DLD1 (cell line): ENCODE data around the gene EXOC4.
"Not testable (repeated sequence)": the region's sequence is repeated elsewhere in the genome, so short reads cannot be mapped to it uniquely, and the experiment has no call there.

Source experiments
- in situ Hi-C: cut with HindIII; loops from 2 replicates; pipeline ENCODE4 v1.10.0; 2017; ENCODE audit warnings: low sequenced_read_pairs

Gene EXOC4

DNA sequence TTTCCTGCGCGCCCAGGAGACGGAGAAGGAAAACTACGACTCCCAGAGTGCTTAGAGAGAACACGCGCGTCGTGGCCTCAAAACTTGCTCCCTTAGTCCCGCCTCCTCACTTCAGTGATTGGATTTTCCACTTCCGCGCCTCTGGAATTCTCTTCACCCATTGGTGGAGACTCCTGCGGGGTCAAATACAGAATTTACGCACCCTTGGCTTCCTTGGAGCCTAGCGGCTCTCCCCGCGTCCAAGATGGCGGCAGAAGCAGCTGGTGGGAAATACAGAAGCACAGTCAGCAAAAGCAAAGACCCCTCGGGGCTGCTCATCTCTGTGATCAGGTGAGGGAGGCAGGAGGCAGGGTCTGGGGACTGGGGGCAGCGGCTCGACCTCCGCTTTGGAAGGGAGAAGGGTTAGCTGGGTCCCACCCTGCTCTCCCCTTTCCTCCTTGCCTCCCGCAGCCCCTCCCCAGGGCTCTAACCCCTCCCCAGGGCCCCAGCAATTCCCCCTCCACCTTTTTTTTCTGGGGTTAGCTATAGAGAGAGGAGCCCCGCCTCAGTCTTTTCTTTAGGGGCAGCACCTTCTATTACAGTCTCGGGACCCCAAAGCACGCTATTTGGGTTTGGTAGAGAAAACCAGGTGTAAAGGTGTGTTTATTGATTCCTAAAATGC, at the start of gene EXOC4:
EXOC4 (plus strand) TSS at position 221 of the 661 bp plus-strand sequence.
- in situ Hi-C loops = no loop called here

GRCh38 chr7:133203490-133203889, 49.4 kb upstream of the EXOC4 start:
- in situ Hi-C loops = no loop called here

DNA sequence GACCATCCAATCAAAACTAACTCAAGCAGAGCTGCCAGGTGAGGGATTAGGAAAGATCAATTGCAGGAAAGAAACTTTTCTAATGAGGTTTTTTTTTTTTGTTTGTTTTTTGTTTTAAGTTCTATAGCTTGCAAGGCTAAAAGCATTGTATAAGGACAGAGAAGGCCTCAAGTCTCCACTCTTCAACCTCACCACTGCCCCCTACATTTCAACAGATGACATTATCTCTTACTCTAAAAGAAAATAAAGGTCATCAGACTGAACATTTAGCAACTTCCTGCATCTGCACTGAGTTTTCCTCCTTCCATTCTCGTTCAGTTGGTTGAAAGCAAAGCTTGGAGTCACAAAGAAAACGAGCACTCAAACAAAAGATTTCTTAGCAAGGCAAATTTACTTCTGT, 45.2 kb upstream of the EXOC4 start:
- in situ Hi-C loops = no loop called here

DNA sequence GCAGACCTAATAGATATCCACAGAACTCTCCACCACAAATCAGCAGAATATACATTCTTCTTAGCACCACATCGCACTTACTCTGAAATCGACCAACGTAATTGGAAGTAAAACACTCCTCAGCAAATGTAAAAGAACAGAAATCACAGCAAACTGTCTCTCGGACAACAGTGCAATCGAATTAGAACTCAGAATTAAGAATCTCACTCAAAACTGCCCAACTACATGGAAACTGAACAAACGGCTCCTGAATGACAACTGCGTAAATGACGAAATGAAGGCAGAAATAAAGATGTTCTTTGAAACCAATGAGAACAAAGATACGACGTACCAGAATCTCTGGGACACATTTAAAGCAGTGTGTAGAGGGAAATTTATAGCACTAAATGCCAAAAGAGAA, 42.1 kb upstream of the EXOC4 start:
- in situ Hi-C loops = not testable (repeated sequence)

DNA sequence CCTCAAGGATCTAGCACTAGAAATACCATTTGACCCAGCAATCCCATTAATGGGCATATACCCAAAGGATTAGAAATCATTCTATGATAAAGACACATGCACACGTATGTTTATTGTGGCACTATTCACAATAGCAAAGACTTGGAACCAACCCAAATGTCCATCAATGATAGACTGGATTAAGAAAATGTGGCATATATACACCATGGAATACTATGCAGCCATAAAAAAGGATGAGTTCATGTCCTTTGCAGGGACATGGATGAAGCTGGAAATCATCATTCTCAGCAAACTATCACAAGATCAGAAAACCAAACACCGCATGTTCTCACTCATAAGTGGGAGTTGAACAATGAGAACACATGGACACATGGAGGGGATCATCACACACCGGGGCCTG, 39.1 kb upstream of the EXOC4 start:
- in situ Hi-C loops = not testable (repeated sequence)

DNA sequence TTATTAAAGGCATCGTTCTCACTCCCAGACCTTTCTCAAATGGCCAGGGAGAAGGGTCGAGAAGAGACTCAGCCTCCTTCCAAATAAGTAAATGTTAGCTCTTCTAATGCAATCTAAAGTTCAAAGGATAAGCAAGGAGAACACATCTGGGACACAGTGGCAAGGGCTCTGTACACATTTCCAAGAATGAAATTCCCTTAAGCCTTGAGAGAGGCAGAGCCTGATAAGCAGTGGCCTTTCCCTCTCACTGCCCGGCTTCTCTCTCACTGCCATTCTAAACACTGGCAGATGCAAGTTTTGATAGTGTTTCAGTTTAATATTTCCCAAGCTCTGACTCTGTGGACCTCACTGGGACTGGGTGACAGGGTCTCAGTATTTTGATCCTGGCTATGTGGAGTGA, 35.1 kb upstream of the EXOC4 start:
- in situ Hi-C loops = no loop called here

DNA sequence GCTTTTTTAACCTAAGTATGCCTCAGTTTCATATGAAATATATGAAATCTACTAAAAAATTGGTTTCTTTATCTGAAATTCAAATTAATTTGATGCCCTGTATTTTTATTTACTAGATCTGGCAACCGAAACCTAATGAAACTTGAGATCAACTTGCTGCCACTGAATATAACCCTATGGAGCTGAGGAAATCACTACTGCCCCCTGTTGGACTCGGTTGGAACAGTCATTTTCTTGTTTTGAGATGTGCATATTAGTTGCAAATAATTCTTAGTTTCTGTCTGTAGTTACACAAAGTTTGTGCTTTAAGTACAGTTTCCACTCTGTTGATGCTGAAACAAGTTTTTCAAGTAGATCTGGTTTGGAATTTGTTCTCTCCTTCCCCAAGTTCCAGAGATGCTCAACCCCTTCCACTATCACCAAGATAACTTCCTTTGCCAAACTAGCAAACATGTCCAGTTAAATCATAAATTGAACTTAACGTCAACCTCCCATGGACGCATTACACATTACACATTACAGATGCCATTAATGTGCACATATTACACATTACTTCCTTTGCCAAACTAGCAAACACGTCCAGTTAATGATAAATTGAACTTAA, 22.2 kb upstream of the EXOC4 start:
- in situ Hi-C loops = no loop called here

GRCh38 chr7:133233142-133233541, 19.7 kb upstream of the EXOC4 start:
- in situ Hi-C loops = no loop called here

DNA sequence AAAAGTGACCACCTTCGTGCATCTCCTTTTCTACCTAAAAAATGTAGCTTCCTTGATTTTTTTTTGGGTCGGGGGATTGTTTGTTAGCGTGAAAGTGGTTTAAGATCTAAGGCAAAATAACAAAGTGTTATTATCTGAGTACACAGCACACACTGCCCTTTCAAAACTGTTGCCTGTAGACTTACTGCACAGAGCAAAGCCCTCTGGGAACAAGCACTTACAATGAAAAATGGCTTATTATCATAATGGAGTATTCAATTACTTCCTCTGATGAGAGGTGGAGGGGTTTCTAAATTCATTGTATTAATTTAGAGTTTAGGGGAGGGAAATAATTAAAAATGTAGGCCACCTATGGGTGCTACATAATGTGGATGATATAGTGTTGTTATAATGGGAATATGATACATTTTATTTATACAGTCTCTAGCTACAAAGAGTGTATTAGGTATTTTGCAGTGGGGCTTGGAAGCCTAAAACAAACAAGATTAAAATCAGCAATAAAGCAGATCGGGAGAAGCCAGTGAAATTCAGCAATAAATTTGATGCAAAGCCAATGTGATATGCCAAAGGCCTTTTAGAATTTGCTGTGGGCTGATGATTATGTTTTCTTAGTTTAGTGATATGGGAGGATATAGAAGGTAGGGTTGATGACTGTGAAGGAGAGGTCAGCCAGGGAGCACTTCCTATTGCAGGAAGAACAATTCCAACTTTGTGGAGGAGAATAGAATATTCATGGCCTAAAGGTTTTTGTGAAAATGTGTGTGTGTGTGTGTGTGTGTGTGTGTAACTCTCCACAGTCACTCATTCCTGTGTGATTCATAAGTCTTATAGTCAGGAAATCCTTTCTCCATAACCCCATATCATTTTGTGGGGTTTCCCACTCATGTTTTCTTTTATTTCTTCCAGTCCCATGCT, 17.7 kb upstream of the EXOC4 start:
- in situ Hi-C loops = no loop called here

GRCh38 chr7:133237545-133237944, 15.3 kb upstream of the EXOC4 start:
- in situ Hi-C loops = no loop called here

DNA sequence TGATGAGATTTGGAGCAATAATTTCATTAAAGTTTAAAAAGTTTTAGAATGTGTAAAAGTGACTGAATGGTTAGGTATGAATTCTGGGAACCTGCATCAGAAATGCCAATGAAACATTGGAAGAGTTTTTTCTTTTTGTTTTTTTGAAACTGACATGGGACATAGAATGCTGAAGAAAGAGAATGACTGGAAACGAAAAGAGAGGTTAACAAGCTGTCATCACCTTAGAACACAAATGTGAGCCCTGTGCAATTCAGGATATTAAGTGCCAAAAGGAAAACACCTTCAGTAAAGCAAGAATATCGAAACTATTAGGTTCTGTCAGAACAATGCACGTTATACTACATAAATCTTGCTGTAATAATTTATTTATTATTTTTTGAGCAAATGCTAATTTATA, 12.6 kb upstream of the EXOC4 start:
- in situ Hi-C loops = no loop called here

DNA sequence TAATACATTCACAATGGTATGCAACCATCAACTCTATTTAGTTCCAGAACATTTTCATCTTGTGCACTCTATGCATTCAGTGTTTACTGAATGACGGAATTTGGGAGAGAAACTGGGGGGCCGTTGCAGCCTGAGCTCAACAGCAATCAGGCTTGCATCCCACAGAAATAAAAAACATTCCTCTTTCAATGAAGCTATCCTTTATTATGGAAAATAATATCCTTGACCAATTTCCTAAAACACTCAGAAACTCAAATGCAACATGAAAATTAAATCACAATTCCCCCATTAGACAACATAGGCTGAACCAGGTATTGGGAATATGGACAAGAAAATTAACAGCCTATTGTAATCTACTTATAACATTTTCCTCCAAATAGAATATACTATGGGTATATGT, 6.3 kb upstream of the EXOC4 start:
- in situ Hi-C loops = no loop called here

GRCh38 chr7:133248901-133249300, 4.0 kb upstream of the EXOC4 start:
- in situ Hi-C loops = no loop called here

- in situ Hi-C loops = no loop called here
These were observed 396 bp upstream of the EXOC4 start for GRCh38 chr7:133252506-133252857.

DNA sequence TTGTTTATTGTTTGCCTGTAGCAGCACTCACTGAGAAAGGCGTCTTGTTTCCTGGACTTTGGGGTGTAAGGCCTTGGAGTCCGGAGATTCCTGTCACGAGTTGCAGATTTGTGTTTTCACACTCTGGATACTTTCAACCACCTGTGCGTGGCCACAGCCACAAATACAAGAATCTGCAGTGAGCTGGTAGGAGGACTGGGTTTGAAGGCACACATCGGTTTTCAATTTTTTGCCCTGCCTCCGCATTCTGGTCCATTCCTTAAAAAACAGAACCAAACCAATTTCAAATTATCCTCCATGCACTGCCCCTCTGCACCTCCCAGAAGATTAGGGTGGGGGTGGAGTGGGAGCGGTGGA, 619 bp downstream of the EXOC4 start:
- in situ Hi-C loops = no loop called here

DNA sequence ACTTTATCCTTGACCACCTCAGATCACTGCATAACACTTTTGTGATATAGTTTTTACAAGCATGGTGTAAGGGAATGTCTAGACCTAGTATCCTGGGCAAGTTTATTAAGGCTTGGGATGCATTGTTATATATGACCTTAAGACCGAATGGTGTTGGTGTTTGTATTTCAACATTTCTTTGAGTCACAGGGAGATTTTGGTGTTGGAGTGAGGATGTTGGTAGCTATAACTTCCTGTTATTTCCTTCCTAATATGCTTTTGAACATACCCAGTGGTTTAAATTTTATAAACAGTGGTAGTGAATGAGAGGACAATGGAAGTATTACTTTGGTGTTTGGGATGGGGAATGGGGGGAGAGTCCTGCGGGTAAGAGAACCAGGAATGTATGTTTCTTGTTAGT, 2.6 kb downstream of the EXOC4 start:
- in situ Hi-C loops = no loop called here

DNA sequence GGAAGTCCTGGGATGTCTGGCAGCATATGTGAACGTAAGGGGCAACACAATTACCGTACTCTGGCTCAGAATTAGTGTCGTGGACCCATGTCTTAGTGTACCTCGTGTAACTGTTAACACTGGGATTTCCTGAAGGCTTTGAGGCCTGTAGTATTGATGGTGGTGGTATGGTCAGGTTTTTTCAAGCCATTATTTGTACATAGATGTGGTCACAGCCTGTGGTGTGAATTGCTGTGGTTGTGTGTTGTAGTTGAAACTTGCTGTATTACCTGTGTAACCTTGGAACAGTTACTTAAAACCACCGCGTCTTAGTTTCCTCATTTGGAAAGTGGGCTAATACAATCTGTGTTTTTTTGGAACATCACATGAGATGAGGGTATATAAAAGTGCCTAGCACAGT, 5.3 kb downstream of the EXOC4 start:
- in situ Hi-C loops = no loop called here

DNA sequence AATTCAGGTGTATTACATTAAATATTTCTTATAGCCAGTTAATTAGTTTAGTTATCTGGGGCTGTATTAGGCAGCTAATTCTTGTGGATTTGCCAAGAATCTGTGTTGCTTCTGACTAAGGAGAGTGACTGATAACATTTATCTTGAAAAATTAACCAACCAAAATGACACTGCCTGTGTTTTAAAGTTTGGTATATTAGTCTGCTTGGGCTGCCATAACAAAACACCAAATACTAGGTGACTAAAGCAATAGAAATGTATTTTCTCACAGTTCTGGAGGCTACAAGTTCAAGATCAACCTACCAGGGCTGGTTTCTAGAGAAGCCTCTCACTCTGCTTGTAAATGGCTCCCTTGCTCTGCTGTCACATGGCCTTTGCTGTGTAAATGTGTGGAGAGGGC, 12.9 kb downstream of the EXOC4 start:
- in situ Hi-C loops = no loop called here

- in situ Hi-C loops = no loop called here
These were observed 15.5 kb downstream of the EXOC4 start for GRCh38 chr7:133268355-133268754.

DNA sequence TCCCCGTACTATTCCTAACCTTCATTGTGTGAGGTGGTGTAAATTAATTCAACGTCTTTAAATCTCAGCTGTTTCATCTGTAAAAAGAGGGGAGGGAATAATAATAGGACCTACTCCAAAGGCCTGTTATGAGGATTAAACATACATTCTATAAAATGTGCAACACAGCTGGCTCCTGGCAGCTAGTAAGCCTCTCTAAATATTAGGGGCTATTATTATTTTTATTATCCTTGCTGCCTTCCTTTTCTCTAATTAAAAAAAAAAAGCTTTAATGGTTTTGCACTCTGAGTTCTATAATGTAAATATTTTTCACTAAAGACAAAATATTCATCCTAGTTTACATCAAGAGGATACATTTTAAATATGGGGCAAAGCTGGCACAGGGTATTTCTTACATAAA, 19.5 kb downstream of the EXOC4 start:
- in situ Hi-C loops = no loop called here

- in situ Hi-C loops = no loop called here
These were observed 20.3 kb downstream of the EXOC4 start for GRCh38 chr7:133273227-133273626.

DNA sequence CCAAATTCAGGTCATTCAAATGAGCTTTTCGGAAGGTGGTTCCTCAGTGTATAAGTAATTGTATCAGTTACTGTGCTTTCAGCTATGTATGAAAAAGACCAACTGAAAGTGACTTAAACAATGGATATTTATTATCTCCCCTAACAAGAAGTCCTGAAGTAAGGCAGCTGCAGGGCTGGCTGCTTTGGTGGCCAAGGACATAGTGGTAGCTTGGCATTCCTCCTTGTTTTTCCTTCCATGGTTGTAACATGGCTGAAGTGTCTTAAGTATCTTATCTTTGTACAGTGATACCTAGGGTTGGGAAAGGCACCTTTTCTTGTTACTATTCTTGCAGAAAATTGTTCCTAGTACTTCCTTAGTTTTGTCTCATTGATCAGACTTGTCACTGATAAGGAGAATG, 21.4 kb downstream of the EXOC4 start:
- in situ Hi-C loops = no loop called here
